NCI-H1436 (cell line): ENCODE data around the gene USP12.
"Not testable (repeated sequence)": the region's sequence is repeated elsewhere in the genome, so short reads cannot be mapped to it uniquely, and the experiment has no call there.

ENCODE experiments used
- DNase-seq: peaks from one replicate; lab custom pipeline; 2025; lab: John Stamatoyannopoulos, UW

Gene USP12

DNA sequence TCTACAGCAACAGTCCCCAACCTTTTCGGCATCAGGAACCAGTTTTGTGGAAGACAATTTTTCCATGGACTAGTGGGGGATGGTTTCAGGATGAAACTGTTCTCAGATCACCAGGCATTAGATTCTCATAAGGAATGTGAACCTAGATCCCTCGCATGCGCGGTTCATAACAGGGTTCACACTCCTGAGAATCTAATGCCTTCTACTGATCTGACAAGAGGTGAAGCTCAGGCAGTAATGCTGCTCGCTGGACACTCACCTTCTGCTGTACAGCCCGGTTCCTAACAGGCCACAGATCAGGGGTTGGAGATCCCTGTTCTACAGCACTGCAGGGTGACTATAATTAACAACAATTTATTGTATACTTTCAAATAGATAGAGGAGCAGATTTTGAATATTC, 21.9 kb downstream of the USP12 start:
- no peak for DNase-seq

- no peak for DNase-seq
Observed at GRCh38 chr13:27148900-27149299, 22.7 kb downstream of the USP12 start.

DNA sequence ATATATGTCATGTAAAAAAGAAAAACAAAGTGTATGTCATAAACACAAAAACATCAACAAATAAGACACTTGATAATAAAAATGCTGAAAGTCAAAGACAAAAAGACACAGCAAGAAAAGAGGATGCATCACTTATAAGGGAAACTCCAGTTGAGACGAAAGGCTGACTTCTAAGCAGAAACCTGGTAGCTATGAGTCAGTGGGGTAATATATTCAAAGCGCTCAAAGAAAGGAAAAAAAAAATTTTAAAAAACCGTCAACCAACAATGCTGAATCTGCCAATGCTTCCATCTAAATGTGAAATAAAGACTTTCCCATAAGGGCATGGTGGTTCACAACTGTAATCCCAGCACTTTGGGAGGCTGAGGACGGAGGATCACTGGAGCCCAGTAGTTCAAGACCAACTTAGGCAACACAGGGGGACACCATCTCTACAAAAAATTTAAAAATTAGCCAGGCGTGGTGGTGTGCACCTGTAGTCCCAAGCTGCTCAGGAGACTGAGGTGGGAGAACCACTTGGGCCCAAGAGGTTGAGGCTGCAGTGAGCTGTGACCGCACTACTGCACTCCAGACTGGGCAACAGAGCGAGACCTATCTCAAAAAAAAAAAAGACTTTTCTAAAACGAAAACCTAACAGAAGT, 24.0 kb downstream of the USP12 start:
- no peak for DNase-seq

- DNase-seq: no peak
Observed at GRCh38 chr13:27141746-27142145, 29.9 kb downstream of the USP12 start.

DNA sequence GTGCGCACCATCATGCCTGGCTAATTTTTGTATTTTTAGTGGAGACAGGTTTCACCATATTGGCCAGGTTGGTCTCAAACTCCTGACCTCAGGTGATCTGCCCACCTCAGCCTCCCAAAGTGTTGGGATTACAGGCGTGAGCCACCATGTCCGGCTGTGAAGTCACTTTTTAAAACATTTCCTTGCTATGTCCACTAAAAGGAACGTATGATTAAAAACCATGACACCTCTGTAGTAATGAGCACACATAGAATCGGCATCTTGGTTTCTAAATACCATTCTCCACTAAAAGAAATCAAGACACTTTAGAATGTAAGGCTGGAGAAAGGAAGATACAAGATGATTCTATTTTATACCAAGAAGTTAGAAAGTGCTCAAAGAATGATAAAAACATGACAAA, 30.5 kb downstream of the USP12 start:
- DNase-seq: not testable (repeated sequence)

DNA sequence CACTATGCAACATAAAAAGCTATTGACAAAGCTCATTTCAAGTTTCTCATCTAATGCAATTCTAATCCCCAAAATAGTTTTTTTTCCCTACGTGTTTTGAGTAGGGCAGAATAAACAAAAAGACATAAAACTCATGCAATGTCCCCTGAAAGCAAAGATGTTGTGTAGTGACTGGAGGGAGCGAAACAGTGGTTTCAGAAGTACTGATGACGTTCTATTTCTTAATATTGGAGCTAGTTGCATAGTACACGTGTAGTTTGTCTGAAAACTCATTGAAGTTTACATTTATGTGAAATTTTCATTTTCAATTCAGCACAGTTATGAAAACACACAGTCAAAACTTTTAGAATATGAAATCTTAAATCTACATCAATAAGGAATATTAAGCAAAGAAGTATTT, 31.6 kb downstream of the USP12 start:
- DNase-seq: no peak

- no peak for DNase-seq
Observed at GRCh38 chr13:27139565-27139964, 32.0 kb downstream of the USP12 start.

- DNase-seq: no peak
Observed at GRCh38 chr13:27138457-27139093, 33.0 kb downstream of the USP12 start.

DNA sequence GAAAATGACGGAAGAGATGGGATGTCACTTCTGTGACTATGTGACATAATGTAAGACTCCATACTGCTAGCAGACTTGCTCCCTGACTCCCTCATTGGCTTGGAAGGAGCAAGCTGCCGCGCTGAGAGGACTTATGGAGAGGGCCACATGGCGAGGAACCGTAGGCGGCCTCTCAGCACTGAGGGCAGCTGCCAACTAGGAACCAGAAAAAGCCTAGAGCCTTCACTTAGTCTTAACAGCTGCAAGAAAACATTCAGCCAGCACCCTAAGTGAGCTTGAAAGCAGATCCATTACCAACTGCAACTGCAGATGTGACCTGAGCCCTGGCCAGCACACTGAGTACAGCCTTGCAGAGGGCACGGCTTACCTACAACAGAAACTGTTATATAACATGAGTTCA, 33.9 kb downstream of the USP12 start:
- no peak for DNase-seq

DNA sequence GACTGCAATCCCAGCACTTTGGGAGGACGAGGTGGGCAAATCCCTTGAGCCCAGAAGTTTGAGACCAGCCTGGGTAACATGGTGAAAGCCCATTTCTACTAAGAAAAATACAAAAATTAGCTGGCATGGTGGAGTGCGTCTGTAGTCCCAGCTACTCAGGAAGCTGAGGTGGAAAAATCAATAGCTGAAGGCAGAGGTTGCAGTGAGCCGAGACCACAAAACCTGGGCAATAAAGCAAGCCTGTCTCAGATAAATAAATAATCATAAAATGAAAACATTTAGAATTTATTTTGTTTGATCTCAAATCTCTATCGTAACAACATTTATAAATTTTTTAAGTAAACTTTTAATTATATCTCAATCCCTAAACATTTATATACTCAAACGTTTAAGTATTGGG, 36.6 kb downstream of the USP12 start:
- no peak for DNase-seq

DNA sequence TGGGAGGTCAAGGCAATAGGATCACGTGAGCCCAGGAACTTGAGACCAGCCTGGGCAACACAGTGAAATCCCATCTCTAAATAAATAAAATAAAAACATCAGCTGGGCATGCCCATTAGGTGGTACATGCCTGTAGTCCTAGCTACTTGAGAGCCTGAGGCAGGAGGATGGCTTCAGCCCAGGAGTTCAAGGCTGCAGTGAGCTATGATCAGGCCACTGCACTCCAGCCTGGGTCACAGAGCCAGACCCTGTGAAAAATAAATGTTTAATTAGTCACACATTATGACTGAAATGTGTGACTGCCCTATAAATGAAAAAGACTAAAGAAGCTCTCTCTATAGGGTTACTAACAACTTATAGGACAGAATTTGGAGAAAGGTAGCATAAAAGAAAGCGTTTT, 37.7 kb downstream of the USP12 start:
- no peak for DNase-seq

DNA sequence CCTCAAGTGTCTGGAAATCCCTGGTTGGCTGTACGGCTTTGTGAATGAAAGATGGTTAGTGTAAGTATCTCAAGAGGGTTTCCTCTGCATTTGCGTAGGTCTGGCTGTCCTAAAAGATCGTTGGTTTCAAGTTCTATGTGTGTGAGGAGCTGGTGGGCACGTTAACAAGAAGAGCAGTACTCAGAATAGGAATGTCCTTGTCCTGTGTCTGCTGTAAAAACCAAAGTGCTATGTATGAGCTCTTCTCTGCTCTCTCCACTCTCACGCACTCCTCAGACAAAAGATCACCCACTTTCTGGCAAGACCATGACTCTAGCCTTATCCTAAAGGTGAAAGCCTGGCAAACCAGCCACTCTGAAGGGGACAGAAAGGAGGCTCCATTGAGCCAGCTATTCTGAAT, 39.1 kb downstream of the USP12 start:
- DNase-seq: no peak

GRCh38 chr13:27131906-27132305, 39.7 kb downstream of the USP12 start:
- no peak for DNase-seq

DNA sequence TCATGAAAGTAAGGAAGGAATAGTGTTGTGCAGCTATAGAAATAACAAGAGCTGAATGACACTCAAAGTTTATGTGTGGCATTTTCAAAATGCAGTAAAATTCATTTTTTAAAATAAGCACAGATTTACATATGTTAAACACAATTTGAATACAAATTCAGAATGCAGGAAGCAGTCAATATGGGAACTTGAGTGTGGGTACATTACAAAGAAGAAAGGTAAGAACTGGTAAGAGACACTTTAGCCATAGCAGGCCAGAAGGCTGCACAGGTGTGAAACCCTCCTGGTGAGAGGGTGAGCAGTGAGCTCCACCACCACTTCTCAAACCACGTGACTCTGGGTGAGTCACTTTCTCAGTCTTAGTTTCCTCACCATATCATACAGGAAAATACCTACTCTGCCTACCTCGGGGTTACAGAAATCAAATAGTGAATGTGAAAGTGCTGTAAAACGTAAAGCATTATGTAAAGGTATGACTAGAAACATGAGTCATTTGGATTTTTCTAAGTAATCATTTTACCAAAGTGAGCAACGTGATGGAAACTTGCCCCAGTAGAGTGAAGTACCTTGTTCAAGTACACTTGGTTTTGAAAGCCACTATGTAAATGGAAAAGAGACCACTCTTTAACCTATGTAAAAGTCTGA, 40.5 kb downstream of the USP12 start:
- DNase-seq: no peak

DNA sequence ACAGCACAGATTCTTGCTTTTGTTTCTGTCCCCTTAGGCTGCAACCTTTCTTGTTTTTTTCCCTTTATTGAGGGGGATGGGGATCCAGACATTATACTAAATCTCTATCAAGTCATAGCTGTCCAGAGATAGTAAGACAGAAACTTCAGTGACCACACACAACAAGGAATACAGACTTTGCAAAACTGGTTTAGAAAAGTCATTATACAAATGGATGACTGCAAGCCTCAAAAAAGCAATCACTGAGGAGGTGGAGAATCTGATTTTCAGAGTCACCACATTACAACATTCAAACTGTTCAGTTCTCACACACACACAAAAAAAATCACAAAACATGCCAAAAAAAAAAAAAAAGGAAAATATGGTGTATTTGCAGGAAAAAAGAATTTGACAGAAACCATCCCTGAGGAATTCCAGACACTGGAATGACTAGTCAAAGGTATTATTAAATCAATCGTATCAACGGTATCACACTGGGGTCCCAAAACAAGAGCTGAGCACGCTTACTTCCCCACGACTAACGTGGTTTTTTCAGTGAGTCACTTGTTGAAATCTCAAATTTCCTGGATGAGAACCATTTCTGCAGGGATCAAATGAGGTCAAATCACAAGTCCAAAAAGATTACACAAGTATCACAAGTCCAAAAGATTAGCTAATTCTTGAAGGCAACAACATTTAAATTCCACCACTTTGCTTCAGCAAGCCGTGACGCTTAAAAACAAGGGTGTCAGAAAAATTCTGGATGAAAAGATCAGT, 41.2 kb downstream of the USP12 start:
- no peak for DNase-seq

DNA sequence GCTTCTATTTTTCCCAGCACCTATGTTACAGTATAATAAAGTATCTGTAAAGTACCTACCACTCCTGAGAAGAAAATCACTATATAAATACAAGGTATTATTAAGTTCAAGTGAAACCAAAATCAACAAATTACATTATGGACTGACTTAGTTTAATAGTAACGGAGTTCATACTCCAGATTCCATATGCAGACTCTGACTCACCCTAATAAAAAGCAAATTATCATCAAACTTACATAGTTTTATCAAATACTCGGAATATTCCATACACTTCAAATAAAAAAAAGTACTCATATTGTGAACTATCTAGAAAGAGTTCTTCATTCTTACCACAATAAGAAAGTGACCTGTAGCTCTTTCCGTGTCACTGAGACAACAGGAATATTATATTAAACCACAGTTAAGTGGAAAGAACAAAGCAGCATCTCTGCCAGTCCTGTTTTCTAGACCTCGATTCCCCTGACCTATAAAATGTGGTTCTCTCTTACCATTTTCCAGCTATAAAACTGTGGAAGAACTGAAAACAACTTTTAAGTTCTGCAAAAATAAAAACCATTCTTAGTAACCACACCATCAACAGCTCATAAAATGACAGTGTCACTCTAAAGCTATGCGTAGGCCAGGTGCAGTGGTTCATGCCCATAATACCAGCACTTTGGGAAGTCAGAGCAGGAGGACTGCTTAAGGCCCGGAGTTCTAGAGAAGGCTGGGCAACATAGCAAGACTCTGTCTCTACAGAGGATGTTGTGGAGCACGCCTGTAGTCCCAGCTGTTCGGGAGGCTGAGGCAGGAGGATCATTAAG, 42.6 kb downstream of the USP12 start:
- no peak for DNase-seq

GRCh38 chr13:27126859-27127258, 44.8 kb downstream of the USP12 start:
- no peak for DNase-seq

DNA sequence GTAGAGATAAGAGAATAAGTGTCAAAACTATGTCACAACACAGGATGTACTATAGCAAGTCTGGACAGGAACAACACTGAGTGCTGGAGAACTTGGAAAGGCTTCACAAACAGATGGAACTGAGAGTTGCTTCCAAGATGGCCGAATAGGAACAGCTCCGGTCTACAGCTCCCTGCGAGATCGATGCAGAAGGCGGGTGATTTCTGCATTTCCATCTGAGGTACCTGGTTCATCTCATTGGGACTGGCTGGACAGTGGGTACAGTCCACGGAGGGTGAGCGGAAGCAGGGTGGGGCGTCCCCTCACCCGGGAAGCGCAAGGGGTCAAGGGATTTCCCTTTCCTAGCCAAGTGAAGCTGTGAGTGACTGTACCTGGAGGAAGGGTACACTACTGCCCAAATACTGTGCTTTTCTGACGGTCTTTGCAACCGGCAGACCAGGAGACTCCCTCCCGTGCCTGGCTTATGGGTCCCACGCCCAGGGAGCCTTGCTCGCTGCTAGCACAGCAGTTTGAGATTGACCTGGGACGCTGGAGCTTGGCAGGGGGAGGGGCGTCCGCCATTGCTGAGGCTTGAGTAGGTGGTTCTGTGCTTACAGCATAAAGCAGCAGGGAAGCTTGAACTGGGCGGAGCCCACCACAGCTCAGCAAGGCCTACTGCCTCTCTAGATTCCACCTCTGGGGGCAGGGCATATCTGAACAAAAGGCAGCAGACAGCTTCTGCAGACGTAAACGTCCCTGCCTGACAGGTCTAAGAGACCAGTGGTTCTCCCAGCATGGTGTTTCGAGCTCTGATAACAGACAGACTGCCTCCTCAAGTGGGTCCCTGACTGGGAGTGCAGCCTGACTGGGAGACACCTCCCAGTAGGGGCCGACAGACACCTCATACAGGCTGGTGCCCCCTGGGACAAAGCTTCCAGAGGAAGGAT, 46.0 kb downstream of the USP12 start:
- DNase-seq: no peak

GRCh38 chr13:27124571-27124970, 47.0 kb downstream of the USP12 start:
- DNase-seq: no peak

DNA sequence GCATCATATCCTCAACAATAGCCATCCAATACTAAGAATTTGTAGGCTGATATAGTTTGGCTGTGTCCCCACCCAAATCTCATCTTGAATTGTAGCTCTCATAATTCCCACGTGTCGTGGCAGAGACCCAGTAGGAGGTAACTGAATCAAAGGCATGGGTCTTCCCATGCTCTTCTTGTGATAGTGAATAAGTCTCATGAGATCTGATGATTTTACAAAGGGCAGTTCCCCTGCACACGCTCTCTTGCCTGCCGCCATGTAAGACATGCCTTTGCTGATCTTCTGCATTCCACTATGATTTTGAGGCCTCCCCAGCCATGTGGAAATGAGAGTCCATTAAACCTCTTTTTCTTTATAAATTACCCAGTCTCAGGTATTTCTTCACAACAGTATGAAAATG, 48.2 kb downstream of the USP12 start:
- DNase-seq: not testable (repeated sequence)

DNA sequence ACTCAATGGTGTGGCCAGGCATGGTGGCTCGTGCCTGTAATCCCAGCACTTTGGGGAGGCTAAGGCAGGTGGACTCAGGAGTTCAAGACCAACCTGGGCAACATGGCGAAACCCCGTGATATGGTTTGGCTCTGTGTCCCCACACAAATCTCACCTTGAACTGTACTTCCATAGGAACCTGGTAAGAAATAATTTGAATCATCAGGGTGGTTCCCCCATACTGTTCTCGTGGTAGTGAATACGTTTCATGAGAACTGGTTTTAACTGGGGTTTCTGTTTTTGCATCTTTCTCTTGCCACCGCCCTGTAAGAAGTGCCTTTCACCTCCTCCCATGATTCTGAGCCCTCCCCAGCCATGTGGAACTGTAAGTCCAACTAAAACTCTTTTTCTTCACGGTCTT, 49.6 kb downstream of the USP12 start:
- DNase-seq: no peak
